Embryonic facial prominence (tissue), 1 donor: ENCODE measurements around the gene DACT1.
"Not testable (repeated sequence)": the region's sequence is repeated elsewhere in the genome, so short reads cannot be mapped to it uniquely, and the experiment has no call there.

Experiments used
- DNase-seq: peaks from one replicate; pipeline ENCODE4 v3.0.0-alpha.2; 2016; ENCODE audit errors: extremely low spot score

Gene DACT1

GRCh38 chr14:58637391-58638230 lies at the start of gene DACT1:
DACT1 (plus strand) TSS chr14:58637962; CDS start chr14:58638203, 241 bp downstream.
- DNase-seq, result peak; percentile 83

- DNase-seq, result not testable (repeated sequence)
Observed at GRCh38 chr14:58588321-58588720, 49.4 kb upstream of the DACT1 start.

- no peak for DNase-seq
Observed at GRCh38 chr14:58593977-58594376, 43.8 kb upstream of the DACT1 start.

GRCh38 chr14:58597041-58597440 lies 40.7 kb upstream of the DACT1 start:
- no peak for DNase-seq

GRCh38 chr14:58598028-58598803 lies 39.5 kb upstream of the DACT1 start:
- no peak for DNase-seq

GRCh38 chr14:58598804-58599525 lies 38.8 kb upstream of the DACT1 start:
- DNase-seq, result no peak

GRCh38 chr14:58599707-58600106 lies 38.1 kb upstream of the DACT1 start:
- no peak for DNase-seq

- no peak for DNase-seq
Observed at GRCh38 chr14:58605465-58605864, 32.3 kb upstream of the DACT1 start.

GRCh38 chr14:58607131-58607951 lies 30.4 kb upstream of the DACT1 start:
- DNase-seq, result no peak

GRCh38 chr14:58607952-58608317 lies 29.8 kb upstream of the DACT1 start:
- no peak for DNase-seq

GRCh38 chr14:58617619-58618018 lies 20.1 kb upstream of the DACT1 start:
- no peak for DNase-seq

GRCh38 chr14:58620011-58620410 lies 17.8 kb upstream of the DACT1 start:
- no peak for DNase-seq

GRCh38 chr14:58625438-58625837 lies 12.3 kb upstream of the DACT1 start:
- DNase-seq, result no peak

- DNase-seq, result no peak
Observed at GRCh38 chr14:58626431-58626831, 11.3 kb upstream of the DACT1 start.

GRCh38 chr14:58628406-58628805 lies 9.4 kb upstream of the DACT1 start:
- no peak for DNase-seq

GRCh38 chr14:58629281-58629680 lies 8.5 kb upstream of the DACT1 start:
- DNase-seq, result no peak

GRCh38 chr14:58631732-58632131 lies 6.0 kb upstream of the DACT1 start:
- no peak for DNase-seq

GRCh38 chr14:58633831-58634230 lies 3.9 kb upstream of the DACT1 start:
- DNase-seq, result no peak

- DNase-seq, result no peak
Observed at GRCh38 chr14:58634406-58635090, 3.2 kb upstream of the DACT1 start.

GRCh38 chr14:58635091-58635830 lies 2.5 kb upstream of the DACT1 start:
- DNase-seq, result no peak
